ENCODE measurements around the gene PRKCE. TPM values are rescaled to one million over a fixed set of nuclear protein-coding genes. Genes with fewer than 3 reads are reported as not detected.

Gene PRKCE
- total RNA-seq, 1 donor from 2014 or later: 46.5 TPM

GRCh38 chr2:45634223-45634622 is 17.3 kb upstream of the PRKCE start:
- no peak for DNase-seq

GRCh38 chr2:45636008-45636407 is 15.5 kb upstream of the PRKCE start:
- DNase-seq: no peak

DNA sequence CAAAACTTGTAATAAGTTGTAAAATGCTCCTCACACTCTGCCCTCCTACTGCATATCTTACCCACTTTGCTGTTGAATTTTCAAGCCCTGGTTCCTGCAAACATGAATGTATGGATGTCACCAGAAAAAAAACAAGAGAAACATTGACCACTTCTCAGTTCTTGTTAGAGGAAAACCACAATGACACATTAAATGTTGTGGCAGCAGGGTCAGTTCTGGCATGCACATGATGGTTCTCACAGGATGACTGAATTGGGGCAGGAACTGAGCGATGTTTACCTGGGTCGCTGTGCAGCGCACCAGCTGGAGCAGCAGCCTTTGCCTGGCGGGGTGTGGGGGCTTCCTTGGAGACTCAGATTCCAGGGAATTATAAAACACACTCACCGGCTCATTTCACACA is 14.0 kb upstream of the PRKCE start:
- peak; percentile 17 for DNase-seq

DNA sequence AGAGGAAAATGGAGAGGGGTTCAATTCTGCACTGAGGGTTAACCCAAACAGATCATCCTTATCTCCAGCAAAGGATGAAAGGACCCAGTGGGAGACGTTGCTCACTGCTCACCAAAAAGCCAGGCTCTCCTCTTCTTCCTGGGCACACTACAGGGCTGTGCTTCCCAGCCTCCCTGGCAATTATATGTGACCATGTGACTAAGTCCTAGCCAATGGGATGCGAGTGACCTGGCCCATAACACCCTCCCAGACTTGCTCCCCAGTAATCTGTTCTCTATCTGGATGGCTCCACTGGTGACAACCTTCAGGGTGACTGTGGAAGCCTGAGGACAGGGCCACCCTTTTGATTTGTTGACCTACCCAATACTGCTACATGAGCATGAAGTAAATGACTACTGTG is 10.9 kb upstream of the PRKCE start:
- no peak for DNase-seq

DNA sequence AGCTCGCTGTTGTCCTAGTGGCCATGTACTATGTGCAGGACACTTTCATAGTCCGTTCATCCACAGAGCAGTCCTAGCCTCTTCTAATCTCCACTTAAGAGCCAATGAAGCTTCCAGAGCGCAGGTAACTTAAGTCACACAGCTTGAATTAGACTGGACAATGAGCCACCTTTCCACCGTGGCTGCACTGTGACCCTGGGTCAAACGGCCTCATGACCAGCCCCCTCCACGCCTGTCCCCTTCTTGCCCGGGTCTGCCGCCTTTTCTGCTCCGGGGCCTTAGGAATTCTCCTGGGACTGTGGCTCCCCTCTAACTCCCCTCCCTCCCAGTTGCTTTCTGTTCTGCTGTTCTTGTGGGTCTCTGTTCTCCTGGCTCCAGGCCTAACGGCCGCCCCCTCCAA is 8.4 kb upstream of the PRKCE start:
- peak; percentile 27 for DNase-seq

- DNase-seq: peak; percentile 76
Measured at GRCh38 chr2:45643543-45644542, 7.6 kb upstream of the PRKCE start.

GRCh38 chr2:45646289-45646688 is 5.2 kb upstream of the PRKCE start:
- no peak for DNase-seq

DNA sequence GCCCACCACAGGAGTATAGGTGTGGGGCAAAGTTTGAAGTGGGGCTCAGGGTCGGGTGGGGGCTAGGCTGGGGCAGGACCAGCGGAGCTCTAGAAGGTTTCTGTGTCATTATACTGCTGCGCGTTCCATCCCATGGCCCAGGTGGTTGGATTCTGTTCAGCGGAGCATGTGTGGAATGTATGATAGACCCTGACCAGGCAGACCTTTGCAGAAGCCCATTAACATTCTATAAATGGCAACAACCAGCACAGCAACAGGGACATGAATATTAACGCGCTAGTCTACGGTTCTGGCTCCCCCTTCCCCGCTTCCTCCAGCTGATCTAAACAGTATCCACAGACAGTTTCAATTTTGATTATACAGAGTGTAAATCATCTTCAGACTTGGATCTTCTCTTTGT is 4.1 kb upstream of the PRKCE start:
- no peak for DNase-seq

DNA sequence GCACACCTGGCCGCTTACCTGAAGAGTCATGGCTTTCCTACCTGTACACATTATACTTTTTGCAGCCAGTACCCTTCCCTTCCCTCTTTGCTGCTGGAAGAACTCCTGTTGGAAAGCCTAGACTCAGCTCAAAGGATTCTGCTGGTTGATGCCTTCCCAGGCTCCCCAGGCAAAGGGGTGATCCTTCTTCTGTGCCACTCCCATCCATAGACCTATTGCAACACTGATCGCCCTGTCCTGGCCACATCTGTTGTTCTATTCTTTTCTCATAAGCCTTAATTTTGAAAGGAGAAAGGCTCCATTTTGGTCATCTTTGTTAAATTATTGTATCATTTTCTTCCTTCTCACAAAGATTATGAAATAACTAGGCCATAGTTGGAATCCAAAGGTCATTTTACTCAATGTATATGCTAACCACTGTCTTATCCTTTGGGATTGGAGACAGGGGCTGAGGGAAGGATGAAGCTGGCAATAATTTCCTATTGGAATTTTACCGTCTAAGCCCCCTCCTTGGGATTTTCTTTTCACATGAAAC is 3.4 kb upstream of the PRKCE start:
- DNase-seq: no peak

- no peak for DNase-seq
Measured at GRCh38 chr2:45648636-45649035, 2.8 kb upstream of the PRKCE start.

DNA sequence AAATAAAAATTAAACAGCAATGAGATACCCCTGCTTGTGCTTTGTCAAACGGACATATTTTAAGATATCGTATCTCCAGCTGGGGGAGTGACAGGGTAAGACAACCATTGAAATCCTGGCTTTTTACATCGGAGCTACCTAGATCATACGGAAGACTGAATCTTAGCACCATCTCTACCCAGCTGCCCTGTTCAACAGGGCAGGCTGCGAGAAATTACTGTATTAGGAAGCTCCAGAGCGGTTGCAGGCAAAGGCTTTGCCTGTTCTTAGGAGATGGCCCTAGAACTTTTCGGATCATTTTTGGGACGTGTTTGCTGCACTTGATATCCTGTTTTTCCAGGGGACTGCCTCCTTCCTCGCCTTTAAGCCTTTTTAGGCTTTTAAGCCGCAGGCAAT is 2.0 kb upstream of the PRKCE start:
- DNase-seq: peak; percentile 61

GRCh38 chr2:45649858-45650811 is 1.3 kb upstream of the PRKCE start:
- DNase-seq: peak; percentile 66

- peak; percentile 98 for DNase-seq
Measured at GRCh38 chr2:45650851-45651414, 542 bp upstream of the PRKCE start.

DNA sequence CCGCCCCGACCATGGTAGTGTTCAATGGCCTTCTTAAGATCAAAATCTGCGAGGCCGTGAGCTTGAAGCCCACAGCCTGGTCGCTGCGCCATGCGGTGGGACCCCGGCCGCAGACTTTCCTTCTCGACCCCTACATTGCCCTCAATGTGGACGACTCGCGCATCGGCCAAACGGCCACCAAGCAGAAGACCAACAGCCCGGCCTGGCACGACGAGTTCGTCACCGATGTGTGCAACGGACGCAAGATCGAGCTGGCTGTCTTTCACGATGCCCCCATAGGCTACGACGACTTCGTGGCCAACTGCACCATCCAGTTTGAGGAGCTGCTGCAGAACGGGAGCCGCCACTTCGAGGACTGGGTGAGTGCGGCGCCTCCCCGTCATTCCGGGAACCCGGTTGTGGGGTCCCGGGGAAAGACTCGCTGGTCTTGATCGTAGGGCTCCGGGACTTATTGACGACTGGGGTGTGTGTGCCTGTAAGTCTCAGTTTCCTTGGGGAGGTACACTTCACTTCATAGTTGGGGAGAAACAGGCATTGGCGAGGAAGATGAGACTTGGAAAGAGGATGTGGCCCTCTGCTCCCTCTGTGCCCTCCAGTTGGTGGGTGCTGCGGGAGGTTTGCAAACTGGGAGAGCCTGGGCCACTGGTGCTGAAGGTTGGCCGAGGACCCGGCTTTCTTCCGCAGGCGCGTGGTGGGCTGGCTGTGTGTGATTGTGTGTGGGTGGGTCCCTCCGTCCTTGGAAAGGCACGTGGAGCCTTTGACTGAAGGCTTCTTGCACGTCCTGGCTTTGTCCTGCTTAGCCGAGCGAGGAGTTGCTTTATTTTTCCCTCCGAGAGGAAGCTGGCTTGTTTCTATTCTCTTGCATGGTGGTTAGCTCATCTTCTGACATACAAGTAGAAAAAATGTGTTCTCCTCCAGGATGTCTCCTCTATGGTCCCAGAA is 886 bp downstream of the PRKCE start:
- peak; percentile 67 for DNase-seq

DNA sequence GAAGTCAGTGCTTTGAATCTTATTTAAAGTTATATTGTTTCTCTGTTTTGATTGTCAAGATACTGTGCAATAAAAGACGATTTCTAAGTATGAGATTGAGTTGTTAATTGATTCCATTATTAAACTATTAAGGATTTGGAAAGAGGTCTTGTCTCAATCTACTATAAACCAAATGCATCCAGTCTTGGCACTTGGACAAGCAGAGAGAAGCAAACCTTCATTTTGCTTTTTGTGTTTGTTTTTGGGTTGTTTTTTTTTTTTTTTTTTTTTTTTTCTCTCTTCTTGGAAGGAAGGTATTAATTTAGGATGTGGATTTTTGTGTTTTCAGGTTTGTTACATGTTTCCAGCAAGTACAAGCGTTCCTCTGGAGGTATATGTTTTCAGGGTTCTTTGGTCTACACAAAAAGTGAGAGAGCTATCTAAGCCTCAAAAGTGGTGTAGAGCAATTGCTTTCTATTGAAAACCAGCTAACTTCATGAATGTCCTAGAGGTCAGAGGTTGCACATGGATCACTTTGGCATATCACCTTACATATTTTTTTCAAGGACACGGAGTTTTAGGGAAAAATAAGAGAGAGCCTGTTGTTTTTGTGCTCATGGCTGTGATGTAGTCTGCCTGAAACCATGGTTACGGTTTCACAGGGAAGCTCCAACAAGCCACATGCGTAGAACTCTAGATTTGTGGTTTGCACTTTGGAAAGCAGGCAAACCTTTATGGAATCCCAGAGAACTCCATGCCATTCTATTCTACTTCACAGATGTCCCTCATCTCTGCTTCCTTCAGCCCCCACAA is 1.8 kb downstream of the PRKCE start:
- DNase-seq: no peak

DNA sequence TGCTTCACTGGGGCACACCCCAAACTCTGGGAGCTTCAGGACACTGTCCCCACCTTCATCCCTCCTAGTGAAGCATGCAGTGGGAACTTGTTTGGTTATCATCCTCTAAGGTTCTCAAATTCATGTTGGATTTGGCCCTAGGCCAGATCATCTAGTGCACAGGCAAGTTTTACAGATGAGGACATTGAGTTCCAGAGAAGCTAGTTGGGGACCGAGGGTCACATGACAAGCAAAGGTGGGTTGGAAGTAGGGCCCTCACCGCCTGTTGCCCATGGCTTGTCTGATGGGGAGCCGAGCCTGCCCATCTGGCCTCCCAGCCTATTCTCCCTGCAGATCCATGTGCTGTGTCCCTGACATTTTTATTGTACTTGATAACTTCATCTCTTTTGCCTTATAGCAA is 2.8 kb downstream of the PRKCE start:
- DNase-seq: no peak

DNA sequence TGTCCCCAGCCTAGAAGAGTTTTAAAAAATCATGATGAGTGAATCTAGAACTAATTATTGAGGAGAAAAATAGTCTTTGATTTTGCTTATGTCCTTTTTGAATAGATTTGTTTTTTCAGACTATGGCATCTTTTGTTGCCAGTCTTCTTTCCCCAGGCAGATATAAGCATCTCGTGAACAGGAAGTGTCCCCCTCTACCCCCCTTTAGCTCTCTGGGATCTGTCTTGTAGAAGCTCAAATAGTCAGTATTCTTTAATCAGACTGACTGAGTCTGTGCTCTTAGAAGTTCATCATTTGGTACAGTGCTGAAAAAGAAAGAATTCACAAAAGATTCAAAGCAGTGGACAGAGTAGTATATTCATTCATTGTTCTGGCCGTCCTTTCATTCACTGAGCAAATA is 10.4 kb downstream of the PRKCE start:
- no peak for DNase-seq

DNA sequence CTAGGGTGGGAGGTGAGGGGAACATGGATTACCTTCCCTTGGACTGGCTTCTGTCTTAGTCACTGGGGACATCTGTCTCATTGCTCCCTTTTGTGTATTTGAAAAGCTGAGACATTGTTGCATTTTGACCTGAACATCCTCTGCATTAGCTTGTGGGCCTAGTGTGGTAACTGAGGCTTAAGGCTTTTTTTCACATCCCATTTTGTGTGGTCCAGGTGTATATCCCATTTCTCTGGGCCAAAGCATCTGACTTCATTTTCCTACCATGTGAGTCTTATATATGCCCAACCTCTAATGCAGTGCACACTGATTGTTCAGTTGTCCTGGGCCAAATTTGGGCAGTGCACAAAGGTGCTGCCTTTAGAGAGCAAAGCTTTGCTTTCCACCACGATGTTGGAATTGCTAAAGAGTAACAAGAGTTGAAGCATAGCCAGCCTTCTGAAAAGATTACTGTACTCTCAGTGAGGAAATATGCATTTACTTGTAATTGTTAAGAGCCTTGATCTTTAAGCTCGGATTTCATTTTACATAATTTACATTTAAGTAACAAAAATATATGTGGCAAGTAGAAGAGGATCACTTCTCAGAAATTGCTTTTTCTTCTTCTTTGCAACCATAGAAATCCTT is 13.3 kb downstream of the PRKCE start:
- no peak for DNase-seq

DNA sequence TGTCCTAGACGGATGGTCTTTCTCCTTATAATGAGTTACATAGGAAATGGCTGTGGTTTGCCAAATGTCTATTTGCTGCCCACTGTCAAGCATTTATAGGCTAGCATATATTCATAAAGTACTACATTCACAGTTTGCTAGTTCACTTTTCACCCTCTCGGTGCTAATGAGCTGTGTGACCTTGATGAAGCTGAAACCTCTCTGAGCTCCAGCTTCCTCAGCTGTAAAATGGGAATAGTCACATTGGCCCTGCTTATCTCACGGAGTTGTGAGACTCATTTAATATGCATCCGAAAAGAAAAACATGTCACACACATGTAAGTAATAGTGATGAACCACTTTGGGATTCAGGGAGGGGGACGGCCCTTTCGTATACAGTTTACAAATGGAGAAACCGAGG is 17.0 kb downstream of the PRKCE start:
- peak; percentile 9 for DNase-seq

GRCh38 chr2:45669032-45669486 is 17.6 kb downstream of the PRKCE start:
- peak; percentile 85 for DNase-seq
